HG03060 (cell line): Measurements from ENCODE around the gene RBPJL.

Source experiments
- ATAC-seq: cut with Tn5 transposase; IDR thresholded peaks from one replicate; pipeline ENCODE4 v1.9.1; 2021; ENCODE audit warnings: low read depth, moderate number of reproducible peaks; ENCODE audit not compliant: unreplicated experiment

The RBPJL gene

GRCh38 chr20:45316150-45317080, 9.8 kb downstream of the RBPJL start:
- no peak for ATAC-seq

GRCh38 chr20:45317826-45318225, 11.2 kb downstream of the RBPJL start:
- no peak for ATAC-seq

GRCh38 chr20:45318386-45318939, 11.8 kb downstream of the RBPJL start:
- ATAC-seq: no peak

- ATAC-seq: no peak
These were observed 12.3 kb downstream of the RBPJL start for GRCh38 chr20:45318948-45319347.

GRCh38 chr20:45320948-45321595, 14.4 kb downstream of the RBPJL start:
- ATAC-seq: no peak

- ATAC-seq: no peak
These were observed 16.3 kb downstream of the RBPJL start for GRCh38 chr20:45322952-45323383.

- ATAC-seq: no peak
These were observed 17.1 kb downstream of the RBPJL start for GRCh38 chr20:45323731-45324130.

- ATAC-seq: no peak
These were observed 18.7 kb downstream of the RBPJL start for GRCh38 chr20:45325371-45325770.

GRCh38 chr20:45328451-45328850, 21.8 kb downstream of the RBPJL start:
- no peak for ATAC-seq

GRCh38 chr20:45329497-45330319, 23.1 kb downstream of the RBPJL start:
- ATAC-seq: no peak

- no peak for ATAC-seq
These were observed 23.8 kb downstream of the RBPJL start for GRCh38 chr20:45330476-45330875.

GRCh38 chr20:45336530-45337366, 30.1 kb downstream of the RBPJL start:
- no peak for ATAC-seq

GRCh38 chr20:45337367-45338120, 30.9 kb downstream of the RBPJL start:
- ATAC-seq: no peak

- ATAC-seq: no peak
These were observed 31.7 kb downstream of the RBPJL start for GRCh38 chr20:45338121-45339030.

GRCh38 chr20:45339084-45339483, 32.4 kb downstream of the RBPJL start:
- no peak for ATAC-seq

- ATAC-seq: no peak
These were observed 33.2 kb downstream of the RBPJL start for GRCh38 chr20:45339799-45340198.

GRCh38 chr20:45340236-45340847, 33.7 kb downstream of the RBPJL start:
- ATAC-seq: no peak

- ATAC-seq: no peak
These were observed 34.3 kb downstream of the RBPJL start for GRCh38 chr20:45340951-45341350.
